Glutamatergic neuron (in vitro differentiated cells): ENCODE measurements around the gene SHQ1. TPM values are rescaled to one million over a fixed set of nuclear protein-coding genes. Genes with fewer than 3 reads are reported as not detected.
A peak's percentile ranks its signal among the peaks of the same experiment; 100 is the strongest.

ENCODE experiments used
- DNase-seq: peaks from one replicate; pipeline ENCODE4 v3.0.0; 2022
- H3K27ac Mint-ChIP-seq: one replicate; pipeline ENCODE4 v1.8.0; 2020; ENCODE audit warnings: mild to moderate bottlenecking, mixed read lengths, inconsistent platforms; ENCODE audit not compliant: unreplicated experiment
- H3K27me3 Mint-ChIP-seq: one replicate; pipeline ENCODE4 v1.8.0; 2020; ENCODE audit warnings: mild to moderate bottlenecking, moderate library complexity, mixed read lengths, inconsistent platforms; ENCODE audit not compliant: unreplicated experiment
- H3K36me3 Mint-ChIP-seq: one replicate; pipeline ENCODE4 v1.8.0; 2020; ENCODE audit warnings: mild to moderate bottlenecking, mixed read lengths, inconsistent platforms; ENCODE audit not compliant: unreplicated experiment
- H3K4me1 Mint-ChIP-seq: one replicate; pipeline ENCODE4 v1.8.0; 2020; ENCODE audit warnings: mild to moderate bottlenecking, low read depth, mixed read lengths, inconsistent platforms; ENCODE audit not compliant: unreplicated experiment
- H3K4me3 Mint-ChIP-seq: one replicate; pipeline ENCODE4 v1.8.0; 2020; ENCODE audit warnings: mild to moderate bottlenecking, mixed read lengths, inconsistent platforms; ENCODE audit not compliant: unreplicated experiment
- H3K9me3 Mint-ChIP-seq: one replicate; pipeline ENCODE4 v1.8.0; 2020; ENCODE audit warnings: mild to moderate bottlenecking, moderate library complexity, mixed read lengths, inconsistent platforms; ENCODE audit not compliant: unreplicated experiment
- CTCF ChIP-seq: fragments of 200-600 bp; sonication (generic); IDR thresholded peaks from one replicate; pipeline ENCODE4 v1.5.0; 2021; ENCODE audit not compliant: partially characterized antibody, unreplicated experiment
- total RNA-seq: library from RNA; stranded (reverse); fragmentation: NEBNext Ultra II Directional; extraction: Animal tissue kit (Norgen Biotek cat#: 25700); gene quantifications from one replicate; pipeline ENCODE4 v1.2.1, GENCODE V29; 2021; ENCODE audit not compliant: unreplicated experiment

SHQ1 gene
- total RNA-seq, 1 donor from 2014 or later: 14.4 TPM

- no peaks in the 10 kb centered on the region for H3K27me3 Mint-ChIP-seq
- H3K4me1 Mint-ChIP-seq: no peaks in the 10 kb centered on the region
- no peak overlapping the region for H3K27ac Mint-ChIP-seq
- H3K9me3 Mint-ChIP-seq: no peaks in the 10 kb centered on the region
- DNase-seq: no peak
- H3K4me3 Mint-ChIP-seq: no peak overlapping the region
- peaks cover 5% of the 10 kb centered on the region for H3K36me3 Mint-ChIP-seq
- TF ChIP-seq CTCF: no peak
Observed at GRCh38 chr3:72804361-72804760, 43.9 kb downstream of the SHQ1 start.

DNA sequence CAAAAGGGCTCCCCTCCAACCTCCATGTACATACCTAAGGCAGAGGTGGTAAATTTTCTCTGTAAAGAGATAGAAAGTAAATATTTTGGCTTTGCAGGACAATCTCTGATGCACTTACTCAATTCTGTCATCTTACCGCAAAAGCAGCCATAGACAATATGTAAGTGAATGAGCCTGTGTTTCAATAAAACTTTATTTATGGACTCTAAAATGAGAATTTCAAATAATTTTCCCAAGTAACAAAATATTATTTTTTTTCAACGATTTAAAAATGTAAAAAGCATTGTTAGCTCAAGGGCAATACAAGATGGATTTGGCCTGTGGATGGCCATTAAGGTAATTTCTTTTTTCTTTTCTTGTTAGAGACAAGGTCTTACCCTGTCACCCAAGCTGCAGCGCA is 44.7 kb downstream of the SHQ1 start:
- no peak for TF ChIP-seq CTCF
- no peak for DNase-seq
- no peaks in the 10 kb centered on the region for H3K9me3 Mint-ChIP-seq
- H3K4me3 Mint-ChIP-seq: no peak overlapping the region
- no peaks in the 10 kb centered on the region for H3K27me3 Mint-ChIP-seq
- H3K27ac Mint-ChIP-seq: no peak overlapping the region
- H3K36me3 Mint-ChIP-seq: peaks cover 5% of the 10 kb centered on the region
- H3K4me1 Mint-ChIP-seq: no peaks in the 10 kb centered on the region

DNA sequence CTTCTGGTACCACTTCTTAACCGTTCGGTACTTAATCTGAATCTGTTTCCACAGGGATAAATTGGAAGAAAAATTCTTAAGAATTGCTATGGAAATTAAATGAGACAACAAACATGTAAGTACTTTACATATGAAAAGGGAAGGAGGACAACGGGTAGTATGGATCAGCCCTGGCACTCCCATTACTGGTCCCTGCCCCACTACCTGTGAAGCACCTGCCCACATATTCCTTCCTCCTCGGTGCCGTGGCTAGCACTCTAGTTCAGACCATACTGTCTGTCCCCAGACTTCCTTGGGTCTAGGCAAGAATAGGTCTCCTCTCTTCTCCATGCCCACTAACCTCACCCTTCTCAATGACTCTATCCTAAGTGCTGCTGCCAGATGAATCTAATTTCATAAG is 46.2 kb downstream of the SHQ1 start:
- no peaks in the 10 kb centered on the region for H3K9me3 Mint-ChIP-seq
- no peak overlapping the region for H3K4me3 Mint-ChIP-seq
- DNase-seq: no peak
- peaks cover 8% of the 10 kb centered on the region for H3K4me1 Mint-ChIP-seq
- peaks cover 5% of the 10 kb centered on the region for H3K36me3 Mint-ChIP-seq
- no peak overlapping the region for H3K27ac Mint-ChIP-seq
- no peaks in the 10 kb centered on the region for H3K27me3 Mint-ChIP-seq
- TF ChIP-seq CTCF: no peak

DNA sequence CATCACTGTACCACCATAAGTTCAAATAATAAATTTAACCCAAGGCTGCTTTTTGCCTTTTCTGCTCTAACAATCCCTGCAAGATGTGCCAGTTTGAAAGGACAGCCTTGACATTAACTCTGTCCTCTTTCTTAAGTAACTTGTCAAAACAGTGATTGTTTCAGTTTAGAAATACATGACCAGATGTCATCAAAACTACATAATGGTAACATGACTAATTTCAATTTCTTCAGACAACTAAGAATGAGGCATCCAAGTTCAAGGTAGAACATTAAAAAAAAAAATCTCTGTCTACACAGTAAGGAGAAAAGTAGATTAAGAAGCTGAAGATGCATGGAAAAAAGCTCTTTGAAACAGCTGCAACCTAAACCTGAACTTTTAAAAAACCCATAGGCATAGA is 47.4 kb downstream of the SHQ1 start:
- no peaks in the 10 kb centered on the region for H3K9me3 Mint-ChIP-seq
- peaks cover 5% of the 10 kb centered on the region for H3K36me3 Mint-ChIP-seq
- H3K27ac Mint-ChIP-seq: no peak overlapping the region
- H3K27me3 Mint-ChIP-seq: no peaks in the 10 kb centered on the region
- H3K4me3 Mint-ChIP-seq: no peak overlapping the region
- TF ChIP-seq CTCF: no peak
- peaks cover 8% of the 10 kb centered on the region for H3K4me1 Mint-ChIP-seq
- no peak for DNase-seq

GRCh38 chr3:72798552-72799195 is 49.6 kb downstream of the SHQ1 start:
- H3K9me3 Mint-ChIP-seq: no peaks in the 10 kb centered on the region
- H3K27ac Mint-ChIP-seq: peak overlapping the region; percentile 0
- H3K4me1 Mint-ChIP-seq: peaks cover 8% of the 10 kb centered on the region

More at GRCh38 chr3:72798552-72799195, 49.6 kb downstream of the SHQ1 start:
- no peak for TF ChIP-seq CTCF
- no peak for DNase-seq
- Mint-ChIP-seq H3K4me3 (no peak overlapping the region), H3K36me3 (peaks cover 5% of the 10 kb centered on the region), H3K27me3 (no peaks in the 10 kb centered on the region)
